ENCODE results near the gene TH. TPM values are rescaled to one million over a fixed set of nuclear protein-coding genes. Genes with fewer than 3 reads are reported as not detected.
"Not testable (repeated sequence)": the region's sequence is repeated elsewhere in the genome, so short reads cannot be mapped to it uniquely, and the experiment has no call there.

Gene TH
- total RNA-seq, 3 donors from 2014 or later = not detected

GRCh38 chr11:2179516-2179915 is 7.9 kb upstream of the TH start:
- Histone ChIP-seq H3K4me1 (no peaks in the 10 kb centered on the region), H3K27me3 (peaks cover 0 to 7% of the 10 kb centered on the region in 2 donors), H3K27ac (no peak overlapping the region), H3K4me3 (no peak overlapping the region), H3K9me3 (no peaks in the 10 kb centered on the region), H3K36me3 (no peaks in the 10 kb centered on the region)
- TF ChIP-seq POLR2A (IDR thresholded peaks at IDR 0.05) = no peak
- no peak for TF ChIP-seq POLR2AphosphoS5 (IDR thresholded peaks at IDR 0.05)
- no peak for DNase-seq (ENCODE audit: low spot score in 2 of 2)
- intact Hi-C loops (cut with DNase I; ENCODE audit: low total_unique reads) = no loop called here

GRCh38 chr11:2178906-2179494 is 7.4 kb upstream of the TH start:
- H3K4me1 ChIP-seq = no peaks in the 10 kb centered on the region
- H3K36me3 ChIP-seq = no peaks in the 10 kb centered on the region
- no peak overlapping the region for H3K27ac ChIP-seq
- peaks cover 0 to 7% of the 10 kb centered on the region in 2 donors for H3K27me3 ChIP-seq
- H3K9me3 ChIP-seq = no peaks in the 10 kb centered on the region
- intact Hi-C loops (cut with DNase I; ENCODE audit: low total_unique reads) = no loop called here
- TF ChIP-seq POLR2A (IDR thresholded peaks at IDR 0.05) (no peak), POLR2AphosphoS5 (IDR thresholded peaks at IDR 0.05) (no peak)
- TF ChIP-seq, protein P1, sequence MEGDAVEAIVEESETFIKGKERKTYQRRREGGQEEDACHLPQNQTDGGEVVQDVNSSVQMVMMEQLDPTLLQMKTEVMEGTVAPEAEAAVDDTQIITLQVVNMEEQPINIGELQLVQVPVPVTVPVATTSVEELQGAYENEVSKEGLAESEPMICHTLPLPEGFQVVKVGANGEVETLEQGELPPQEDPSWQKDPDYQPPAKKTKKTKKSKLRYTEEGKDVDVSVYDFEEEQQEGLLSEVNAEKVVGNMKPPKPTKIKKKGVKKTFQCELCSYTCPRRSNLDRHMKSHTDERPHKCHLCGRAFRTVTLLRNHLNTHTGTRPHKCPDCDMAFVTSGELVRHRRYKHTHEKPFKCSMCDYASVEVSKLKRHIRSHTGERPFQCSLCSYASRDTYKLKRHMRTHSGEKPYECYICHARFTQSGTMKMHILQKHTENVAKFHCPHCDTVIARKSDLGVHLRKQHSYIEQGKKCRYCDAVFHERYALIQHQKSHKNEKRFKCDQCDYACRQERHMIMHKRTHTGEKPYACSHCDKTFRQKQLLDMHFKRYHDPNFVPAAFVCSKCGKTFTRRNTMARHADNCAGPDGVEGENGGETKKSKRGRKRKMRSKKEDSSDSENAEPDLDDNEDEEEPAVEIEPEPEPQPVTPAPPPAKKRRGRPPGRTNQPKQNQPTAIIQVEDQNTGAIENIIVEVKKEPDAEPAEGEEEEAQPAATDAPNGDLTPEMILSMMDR (IDR thresholded peaks at IDR 0.05) = no peak
- no peak for DNase-seq (ENCODE audit: low spot score in 2 of 2)
- no peak overlapping the region for H3K4me3 ChIP-seq

GRCh38 chr11:2178055-2178773 is 6.6 kb upstream of the TH start:
- H3K36me3 ChIP-seq; DNase-seq (ENCODE audit: low spot score in 2 of 2); H3K27me3 ChIP-seq; H3K27ac ChIP-seq; H3K4me1 ChIP-seq; intact Hi-C loops (cut with DNase I; ENCODE audit: low total_unique reads); H3K4me3 ChIP-seq; H3K9me3 ChIP-seq: not testable (repeated sequence)

GRCh38 chr11:2177076-2177475 is 5.5 kb upstream of the TH start:
- no peak for DNase-seq (ENCODE audit: low spot score in 2 of 2)
- Histone ChIP-seq H3K9me3 (no peaks in the 10 kb centered on the region), H3K36me3 (no peaks in the 10 kb centered on the region), H3K27me3 (peaks cover 0 to 6% of the 10 kb centered on the region in 2 donors), H3K4me1 (no peaks in the 10 kb centered on the region), H3K4me3 (no peak overlapping the region), H3K27ac (no peak overlapping the region)
- TF ChIP-seq, protein P1 (IDR thresholded peaks at IDR 0.05) = no peak
- TF ChIP-seq POLR2AphosphoS5 (IDR thresholded peaks at IDR 0.05) (no peak), POLR2A (IDR thresholded peaks at IDR 0.05) (no peak)
- intact Hi-C loops (cut with DNase I; ENCODE audit: low total_unique reads) = no loop called here

- intact Hi-C loops (cut with DNase I; ENCODE audit: low total_unique reads) = no loop called here
- Histone ChIP-seq H3K9me3 (no peaks in the 10 kb centered on the region), H3K4me1 (no peaks in the 10 kb centered on the region), H3K27ac (no peak overlapping the region), H3K4me3 (no peak overlapping the region), H3K27me3 (peaks cover 0 to 4% of the 10 kb centered on the region in 2 donors), H3K36me3 (no peaks in the 10 kb centered on the region)
- no peak for DNase-seq (ENCODE audit: low spot score in 2 of 2)
- TF ChIP-seq, protein P1 (IDR thresholded peaks at IDR 0.05) = no peak
- TF ChIP-seq POLR2A (IDR thresholded peaks at IDR 0.05) (no peak), POLR2AphosphoS5 (IDR thresholded peaks at IDR 0.05) (no peak)
Measured at GRCh38 chr11:2176389-2176900, 4.8 kb upstream of the TH start.

DNA sequence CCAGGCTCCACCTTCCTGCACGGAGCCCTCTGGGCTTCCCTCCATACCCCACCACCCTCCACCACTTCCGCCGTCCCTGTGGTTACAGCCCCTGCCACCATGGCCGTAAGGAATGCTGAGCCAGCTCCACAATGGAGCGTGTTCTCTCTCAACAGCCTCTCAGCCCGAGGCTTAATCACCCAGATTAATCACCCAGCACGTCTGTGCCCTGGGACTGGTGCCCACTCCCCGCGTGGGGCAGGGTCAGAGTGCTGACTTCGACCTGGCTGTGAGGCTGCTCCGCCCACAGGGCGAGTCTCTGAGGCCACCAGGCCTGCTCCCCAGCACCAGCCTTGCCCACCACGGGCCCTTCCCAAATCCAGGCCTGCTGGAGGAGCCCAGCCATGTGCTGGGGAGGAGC is 4.0 kb upstream of the TH start:
- H3K4me1 ChIP-seq = no peaks in the 10 kb centered on the region
- TF ChIP-seq POLR2AphosphoS5 (IDR thresholded peaks at IDR 0.05) (no peak), POLR2A (IDR thresholded peaks at IDR 0.05) (no peak)
- TF ChIP-seq, protein P1 (IDR thresholded peaks at IDR 0.05) = no peak
- H3K27me3 ChIP-seq = peaks cover 0 to 4% of the 10 kb centered on the region in 2 donors
- no peak for DNase-seq (ENCODE audit: low spot score in 2 of 2)
- no peaks in the 10 kb centered on the region for H3K9me3 ChIP-seq
- H3K27ac ChIP-seq = no peak overlapping the region
- intact Hi-C loops (cut with DNase I; ENCODE audit: low total_unique reads) = no loop called here
- H3K4me3 ChIP-seq = no peak overlapping the region
- H3K36me3 ChIP-seq = no peaks in the 10 kb centered on the region

All from breast epithelium (tissue), 4 donors.